Epithelial cell of proximal tubule (primary cell): ENCODE results near the gene ABHD18. TPM values are rescaled to one million over a fixed set of nuclear protein-coding genes. Genes with fewer than 3 reads are reported as not detected.
"Not testable (repeated sequence)": the region's sequence is repeated elsewhere in the genome, so short reads cannot be mapped to it uniquely, and the experiment has no call there.

Source experiments
- DNase-seq: peaks from one replicate; pipeline ENCODE4 v3.0.0-alpha.2; 2011; ENCODE audit warnings: low read depth
- H3K4me3 ChIP-seq: 2 replicates; pipeline ENCODE4 v1.5.1; 2011; ENCODE audit warnings: low read depth, mild to moderate bottlenecking, low read length
- CTCF ChIP-seq: conservative IDR thresholded peaks from 2 replicates; pipeline ENCODE4 v1.5.1; 2012; ENCODE audit warnings: low read depth, mild to moderate bottlenecking, low read length
- total RNA-seq: library from RNA; depleted of rRNA; stranded (reverse); fragments of >200 nt; gene quantifications from 2 replicates; pipeline ENCODE4 v1.2.3, GENCODE V29; 2015

The ABHD18 gene
- total RNA-seq, 1 donor from 2014 or later: 3.6 TPM

DNA sequence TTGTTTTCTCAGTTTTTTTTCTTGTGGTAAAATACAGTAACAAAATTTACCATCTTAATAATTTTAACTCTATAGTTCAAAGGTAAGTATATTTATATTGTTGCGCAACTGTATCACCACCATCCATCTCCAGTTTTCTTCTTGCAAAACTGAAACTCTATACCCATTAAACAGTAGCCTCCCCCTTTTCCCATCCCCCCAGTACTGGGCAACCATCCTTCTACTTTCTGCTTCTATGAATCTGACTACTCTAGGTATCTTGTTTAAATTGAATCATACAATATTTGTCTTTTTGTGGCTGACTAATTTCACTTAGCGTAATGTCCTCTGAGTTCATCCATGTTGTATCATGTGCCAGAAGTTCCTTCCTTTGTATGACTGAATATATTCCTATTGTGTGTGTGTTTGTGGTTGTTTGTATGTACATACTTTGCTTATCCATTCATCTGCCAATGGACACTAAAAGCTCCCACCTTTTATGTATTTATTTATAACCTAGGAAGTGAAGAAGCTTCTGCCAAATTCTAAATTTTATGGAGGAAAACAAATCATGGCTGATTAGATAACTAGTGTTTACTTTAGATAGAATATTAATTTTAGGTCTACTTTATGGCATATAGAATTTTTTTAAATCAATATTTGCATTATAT is 10.0 kb downstream of the ABHD18 start:
- no peak for TF ChIP-seq CTCF
- no peak for DNase-seq
- H3K4me3 ChIP-seq: no peak overlapping the region

- no peak for TF ChIP-seq CTCF
- no peak for DNase-seq
- no peak overlapping the region for H3K4me3 ChIP-seq
Measured at GRCh38 chr4:127978930-127979329, 13.7 kb downstream of the ABHD18 start.

DNA sequence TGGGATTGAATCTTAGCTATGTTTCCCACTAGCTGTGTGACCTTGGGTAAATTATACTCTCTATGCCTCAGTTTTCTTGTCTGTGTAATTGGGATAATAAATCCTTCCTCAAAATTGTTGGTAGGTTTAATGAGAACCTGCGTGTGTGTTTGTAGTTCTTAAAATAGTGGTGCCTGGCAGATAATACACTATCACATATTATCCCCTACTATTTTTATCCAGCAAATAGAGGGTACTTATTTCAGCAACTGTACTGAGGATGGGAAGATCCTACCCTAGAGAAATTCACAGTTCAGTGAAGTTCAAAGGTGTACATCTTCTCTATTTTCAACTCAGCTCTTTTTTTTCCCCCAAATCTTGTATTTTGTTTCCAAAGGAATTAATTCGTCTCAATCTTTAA is 17.2 kb downstream of the ABHD18 start:
- H3K4me3 ChIP-seq: no peak overlapping the region
- no peak for DNase-seq
- no peak for TF ChIP-seq CTCF

GRCh38 chr4:127985989-127986388 is 20.8 kb downstream of the ABHD18 start:
- TF ChIP-seq CTCF: peak; percentile 22
- no peak for DNase-seq
- no peak overlapping the region for H3K4me3 ChIP-seq

GRCh38 chr4:127988638-127989037 is 23.4 kb downstream of the ABHD18 start:
- DNase-seq: no peak
- H3K4me3 ChIP-seq: no peak overlapping the region
- TF ChIP-seq CTCF: no peak

DNA sequence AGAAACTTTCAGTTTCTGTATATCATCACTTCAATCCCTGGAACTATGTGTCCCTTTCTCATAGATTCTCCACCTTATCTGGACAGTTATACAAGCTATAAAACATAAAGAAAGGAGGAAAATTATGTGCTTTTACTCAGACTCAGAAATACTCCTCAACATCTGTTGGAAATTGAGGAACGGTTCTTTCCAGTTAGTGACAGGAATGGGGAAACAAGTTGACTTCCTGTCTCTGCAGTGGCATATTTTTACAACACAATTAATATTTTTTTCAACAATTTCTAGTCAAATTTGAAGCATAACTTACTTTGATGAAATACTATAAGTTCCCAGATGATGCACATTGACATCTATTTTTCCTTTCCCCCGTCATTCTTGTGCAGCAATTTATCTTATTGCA is 27.9 kb downstream of the ABHD18 start:
- no peak overlapping the region for H3K4me3 ChIP-seq
- no peak for TF ChIP-seq CTCF
- no peak for DNase-seq

DNA sequence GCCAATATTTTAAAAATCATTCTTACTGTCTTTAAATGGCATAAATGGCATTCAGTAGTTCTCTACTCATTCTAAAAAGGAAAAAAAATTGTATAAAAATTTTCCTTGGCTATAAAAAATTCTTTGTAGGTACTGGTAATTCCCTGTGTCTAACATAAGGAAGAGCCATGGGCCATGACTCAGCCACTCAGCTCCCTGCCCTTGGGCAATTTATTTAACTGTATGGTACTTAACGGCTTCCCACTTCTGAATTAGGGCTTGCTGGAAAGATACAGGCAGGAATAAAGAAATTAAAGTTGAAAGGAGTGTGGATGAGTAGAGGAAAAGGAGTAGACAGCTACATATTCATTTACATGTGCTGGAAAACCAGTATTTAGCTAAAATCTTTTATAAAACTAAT is 30.6 kb downstream of the ABHD18 start:
- no peak for TF ChIP-seq CTCF
- DNase-seq: no peak
- no peak overlapping the region for H3K4me3 ChIP-seq

DNA sequence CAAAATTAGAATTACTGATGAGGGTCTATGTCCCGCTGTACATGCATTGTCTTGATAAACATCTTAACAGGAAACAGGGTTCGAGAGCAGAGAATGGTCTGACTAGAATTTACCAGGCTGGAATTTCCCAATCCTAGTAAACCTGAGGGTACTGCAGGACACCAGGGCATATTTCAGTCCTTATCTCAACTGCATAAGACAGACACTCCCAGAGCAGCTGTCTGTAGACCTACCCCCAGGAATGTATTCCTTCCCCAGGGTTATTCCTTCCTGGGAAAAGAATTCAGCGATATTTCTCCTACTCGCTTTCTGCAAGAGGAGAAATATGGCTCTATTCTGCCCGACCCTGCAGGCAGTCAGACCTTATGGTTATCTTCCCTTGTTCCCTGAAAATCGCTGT is 31.3 kb downstream of the ABHD18 start:
- not testable (repeated sequence) for H3K4me3 ChIP-seq, DNase-seq
